OCI-LY1 (cell line): ENCODE data around the gene ST6GALNAC2.
"Not testable (repeated sequence)": the region's sequence is repeated elsewhere in the genome, so short reads cannot be mapped to it uniquely, and the experiment has no call there.

ENCODE experiments used
- EZH2 ChIP-seq: fragments of 200-600 bp; sonication (generic), shearing (Covaris generic); IDR thresholded peaks from 2 replicates; pipeline ENCODE4 v1.8.0; 2017; ENCODE audit warnings: borderline replicate concordance, mixed run types, mild to moderate bottlenecking, antibody characterized with exemption, low read length, moderate library complexity, mixed read lengths
- TF ChIP-seq, protein P1 (sequence below): fragments of 200-600 bp; sonication (generic), shearing (Covaris generic); IDR thresholded peaks from 2 replicates; pipeline ENCODE4 v1.5.1; 2017; ENCODE audit warnings: mild to moderate bottlenecking, antibody characterized with exemption, low read length, moderate library complexity, mixed read lengths

DNA sequence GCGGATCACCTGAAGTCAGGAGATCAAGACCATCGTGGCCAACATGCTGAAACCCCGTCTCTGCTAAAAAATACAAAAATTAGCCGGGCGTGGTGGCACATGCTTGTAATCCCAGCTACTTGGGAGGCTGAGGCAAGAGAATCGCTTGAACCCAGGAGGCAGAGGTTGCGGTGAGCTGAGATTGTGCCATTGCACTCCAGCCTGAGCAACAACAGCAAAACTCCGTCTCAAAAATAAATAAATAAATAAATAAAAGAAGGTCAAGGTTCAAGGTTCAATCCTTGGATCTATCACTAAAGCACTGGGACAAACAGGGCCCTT, 60.2 kb downstream of the ST6GALNAC2 start:
- not testable (repeated sequence) for TF ChIP-seq EZH2
- TF ChIP-seq, protein P1, sequence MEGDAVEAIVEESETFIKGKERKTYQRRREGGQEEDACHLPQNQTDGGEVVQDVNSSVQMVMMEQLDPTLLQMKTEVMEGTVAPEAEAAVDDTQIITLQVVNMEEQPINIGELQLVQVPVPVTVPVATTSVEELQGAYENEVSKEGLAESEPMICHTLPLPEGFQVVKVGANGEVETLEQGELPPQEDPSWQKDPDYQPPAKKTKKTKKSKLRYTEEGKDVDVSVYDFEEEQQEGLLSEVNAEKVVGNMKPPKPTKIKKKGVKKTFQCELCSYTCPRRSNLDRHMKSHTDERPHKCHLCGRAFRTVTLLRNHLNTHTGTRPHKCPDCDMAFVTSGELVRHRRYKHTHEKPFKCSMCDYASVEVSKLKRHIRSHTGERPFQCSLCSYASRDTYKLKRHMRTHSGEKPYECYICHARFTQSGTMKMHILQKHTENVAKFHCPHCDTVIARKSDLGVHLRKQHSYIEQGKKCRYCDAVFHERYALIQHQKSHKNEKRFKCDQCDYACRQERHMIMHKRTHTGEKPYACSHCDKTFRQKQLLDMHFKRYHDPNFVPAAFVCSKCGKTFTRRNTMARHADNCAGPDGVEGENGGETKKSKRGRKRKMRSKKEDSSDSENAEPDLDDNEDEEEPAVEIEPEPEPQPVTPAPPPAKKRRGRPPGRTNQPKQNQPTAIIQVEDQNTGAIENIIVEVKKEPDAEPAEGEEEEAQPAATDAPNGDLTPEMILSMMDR, result not testable (repeated sequence)
